ENCODE results near the gene VPS9D1.

- TF ChIP-seq CTCF (IDR thresholded peaks at IDR 0.05; ENCODE audit: low read depth, low read length) (no peak), EZH2phosphoT487 (IDR thresholded peaks at IDR 0.05; ENCODE audit: low read depth) (no peak)
Observed at GRCh38 chr16:89736554-89736953, 15.9 kb upstream of the VPS9D1 start.
